GM23338 (cell line): ENCODE results near the gene TSHZ2. TPM values are rescaled to one million over a fixed set of nuclear protein-coding genes. Genes with fewer than 3 reads are reported as not detected.

Experiments used
- ATAC-seq: fragments of 200-7000 bp; cut with Tn5 transposase; 3 replicates; pipeline ENCODE4 v1.9.1; 2020
- DNase-seq: peaks from one replicate; pipeline ENCODE4 v3.0.0-alpha.2; 2015; ENCODE audit warnings: low spot score
- H2AFZ ChIP-seq: fragments of 200-600 bp; sonication (generic); 2 replicates; pipeline ENCODE4 v1.8.0; 2016; ENCODE audit warnings: antibody characterized with exemption, mild to moderate bottlenecking, moderate library complexity
- H3F3A ChIP-seq: fragments of 200-600 bp; sonication (generic); replicated peaks from 2 replicates; pipeline ENCODE4 v1.8.0; 2017; ENCODE audit warnings: antibody characterized with exemption, mixed run types, low read depth
- H3K27ac ChIP-seq: fragments of 200-600 bp; sonication (generic); 2 replicates; pipeline ENCODE4 v1.6.1; 2016; ENCODE audit warnings: low read depth
- H3K27me3 ChIP-seq: fragments of 200-600 bp; sonication (generic); 2 replicates; pipeline ENCODE4 v1.8.0; 2016; ENCODE audit warnings: mild to moderate bottlenecking, mixed run types, moderate library complexity; ENCODE audit not compliant: insufficient read depth
- H3K36me3 ChIP-seq: fragments of 200-600 bp; sonication (generic); 2 replicates; pipeline ENCODE4 v1.8.0; 2016; ENCODE audit warnings: mild to moderate bottlenecking; ENCODE audit not compliant: insufficient read depth
- H3K4me1 ChIP-seq: fragments of 200-600 bp; sonication (generic); 2 replicates; pipeline ENCODE4 v1.8.0; 2016; ENCODE audit warnings: mild to moderate bottlenecking, moderate library complexity; ENCODE audit not compliant: insufficient read depth
- H3K4me2 ChIP-seq: fragments of 200-600 bp; sonication (generic); 2 replicates; pipeline ENCODE4 v1.7.1; 2017; ENCODE audit warnings: mixed run types
- H3K4me3 ChIP-seq: fragments of 200-600 bp; sonication (generic); 2 replicates; pipeline ENCODE4 v1.6.1; 2016; ENCODE audit warnings: mixed run types
- H3K79me2 ChIP-seq: fragments of 200-600 bp; sonication (generic); replicated peaks from 2 replicates; pipeline ENCODE4 v1.8.0; 2017; ENCODE audit warnings: mild to moderate bottlenecking; ENCODE audit not compliant: insufficient read depth
- H3K9me2 ChIP-seq: fragments of 200-600 bp; sonication (generic); 2 replicates; pipeline ENCODE4 v1.8.0; 2017; ENCODE audit not compliant: insufficient read depth
- H4K20me1 ChIP-seq: fragments of 200-600 bp; sonication (generic); replicated peaks from 2 replicates; pipeline ENCODE4 v1.8.0; 2017; ENCODE audit warnings: mild to moderate bottlenecking; ENCODE audit not compliant: insufficient read depth
- H3K27ac Mint-ChIP-seq: 2 replicates; pipeline ENCODE4 v1.8.0; 2020; ENCODE audit warnings: inconsistent platforms, mild to moderate bottlenecking, moderate library complexity, mixed read lengths
- H3K27me3 Mint-ChIP-seq: 3 replicates; pipeline ENCODE4 v1.8.0; 2022; ENCODE audit warnings: low read depth, mild to moderate bottlenecking, moderate library complexity, mixed read lengths, inconsistent platforms; ENCODE audit not compliant: insufficient read depth, poor library complexity
- H3K36me3 Mint-ChIP-seq: 3 replicates; pipeline ENCODE4 v1.8.0; 2021; ENCODE audit warnings: low read depth, mild to moderate bottlenecking, inconsistent platforms, moderate library complexity, mixed read lengths
- H3K4me1 Mint-ChIP-seq: 3 replicates; pipeline ENCODE4 v1.8.0; 2020; ENCODE audit warnings: mild to moderate bottlenecking, inconsistent platforms, mixed read lengths
- H3K4me3 Mint-ChIP-seq: 3 replicates; pipeline ENCODE4 v1.8.0; 2021; ENCODE audit warnings: moderate library complexity, mild to moderate bottlenecking, inconsistent platforms, mixed read lengths
- H3K9me3 Mint-ChIP-seq: 3 replicates; pipeline ENCODE4 v1.8.0; 2020; ENCODE audit warnings: moderate library complexity, mild to moderate bottlenecking, inconsistent platforms, mixed read lengths
- CREB1 ChIP-seq: fragments of 250-450 bp; sonication (Bioruptor Pico); IDR thresholded peaks from 2 replicates; pipeline ENCODE4 v1.5.0; 2020; ENCODE audit warnings: low read depth, mild to moderate bottlenecking, moderate library complexity
- EZH2 ChIP-seq: fragments of 200-600 bp; sonication (generic); IDR thresholded peaks from one replicate; pipeline ENCODE4 v1.8.0; 2017; ENCODE audit warnings: antibody characterized with exemption, mild to moderate bottlenecking, low read depth; ENCODE audit not compliant: unreplicated experiment
- EZH2phosphoT487 ChIP-seq: fragments of 200-600 bp; sonication (generic); IDR thresholded peaks from one replicate; pipeline ENCODE4 v1.8.1; 2018; ENCODE audit warnings: antibody characterized with exemption; ENCODE audit not compliant: unreplicated experiment
- JUNB ChIP-seq: IDR thresholded peaks from one replicate; pipeline ENCODE4 v1.6.1; 2016; ENCODE audit warnings: antibody characterized with exemption; ENCODE audit not compliant: unreplicated experiment
- NANOG ChIP-seq: IDR thresholded peaks from 2 replicates; pipeline ENCODE4 v1.6.1; 2016; ENCODE audit warnings: antibody characterized with exemption, borderline replicate concordance
- POLR2AphosphoS5 ChIP-seq: IDR thresholded peaks from 2 replicates; pipeline ENCODE4 v1.6.1; 2016; ENCODE audit warnings: antibody characterized with exemption, low read depth
- STAT1 ChIP-seq: IDR thresholded peaks from one replicate; pipeline ENCODE4 v1.6.1; 2016; ENCODE audit warnings: antibody characterized with exemption; ENCODE audit not compliant: unreplicated experiment
- ZNF114 ChIP-seq: fragments of 250-450 bp; sonication (Bioruptor Pico); IDR thresholded peaks from 2 replicates; pipeline ENCODE4 v1.5.0; 2020; ENCODE audit warnings: mild to moderate bottlenecking, moderate library complexity
- ZNF331 ChIP-seq: fragments of 250-450 bp; sonication (Bioruptor Pico); IDR thresholded peaks from 2 replicates; pipeline ENCODE4 v1.5.0; 2020; ENCODE audit warnings: low read depth, mild to moderate bottlenecking, moderate library complexity
- polyA plus RNA-seq: library from polyadenylated mRNA; unstranded; fragments of >200 nt; fragmentation: Nextera tagmentation; extraction: Ambion mirVana; gene quantifications from 2 replicates; pipeline ENCODE4 v1.2.1, GENCODE V29; 2016
- total RNA-seq: library from RNA; depleted of rRNA; stranded (reverse); fragments of >200 nt; shearing (Covaris generic); gene quantifications from 2 replicates; pipeline ENCODE4 v1.2.3, GENCODE V29; 2014
- TF ChIP-seq, protein P1 (sequence below): IDR thresholded peaks from one replicate; pipeline ENCODE4 v1.6.1; 2018; ENCODE audit warnings: antibody characterized with exemption; ENCODE audit not compliant: unreplicated experiment
- TF ChIP-seq, protein P2 (sequence below): fragments of 250-450 bp; sonication (Bioruptor Pico); IDR thresholded peaks from 2 replicates; pipeline ENCODE4 v1.5.0; 2020; ENCODE audit warnings: mild to moderate bottlenecking, moderate library complexity
- TF ChIP-seq, protein P3 (sequence below): IDR thresholded peaks from 2 replicates; pipeline ENCODE4 v1.6.1; 2016; ENCODE audit warnings: antibody characterized with exemption
- TF ChIP-seq, protein P4 (sequence below), 2 experiments: fragments of 200-600 bp in 1 of 2; sonication (generic) in 1 of 2; conservative IDR thresholded peaks; 2 replicates each; pipeline versions ENCODE4 v1.5.1 to v1.6.1; 2016 to 2017; ENCODE audit warnings: antibody characterized with exemption in 2 of 2, low read depth in 2 of 2, mild to moderate bottlenecking in 2 of 2, moderate library complexity in 1 of 2

Gene TSHZ2
- total and polyA plus RNA-seq, 2 experiments from 2014 or later: 0.49 to 1.3 TPM

DNA sequence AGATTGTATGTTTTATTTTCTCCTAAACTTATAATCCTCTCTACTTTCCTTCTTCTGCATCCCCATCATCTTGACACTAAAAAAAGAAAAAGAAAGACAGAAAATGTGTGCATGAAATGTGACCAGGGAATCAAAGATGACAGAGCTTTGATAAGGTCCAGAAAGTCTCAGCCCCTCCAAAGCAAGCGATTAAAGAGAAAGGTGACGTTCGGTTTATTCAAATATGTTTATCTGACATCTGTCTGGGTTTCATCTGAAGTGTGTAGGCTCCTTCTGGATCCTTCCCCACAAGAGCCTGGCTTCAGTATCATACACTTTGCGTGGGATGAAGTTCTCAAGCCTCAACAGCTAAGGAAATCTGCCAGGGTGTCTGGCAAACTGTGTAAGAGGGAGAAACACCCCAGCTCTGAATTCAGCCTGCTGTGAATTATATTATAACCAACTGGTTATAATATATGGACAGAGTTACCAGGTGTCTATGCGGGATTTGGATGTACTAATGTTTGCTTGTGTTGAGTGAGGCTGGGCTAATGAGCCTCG is 358.5 kb downstream of the TSHZ2 start:
- Mint-ChIP-seq H3K27me3 (peaks cover 14% of the 10 kb centered on the region), H3K27ac (peak overlapping the region; percentile 73; the same call in 1 of the 2 replicates), H3K9me3 (no peaks in the 10 kb centered on the region), H3K4me1 (peaks cover 27% of the 10 kb centered on the region), H3K4me3 (no peak overlapping the region), H3K36me3 (no peaks in the 10 kb centered on the region; the same call in 2 of the 3 replicates)
- H3K27me3 ChIP-seq: no peaks in the 10 kb centered on the region
- H3K9me2 ChIP-seq: 0 out of 2 replicates have a peak, but pooled peaks cover 13% of the 10 kb centered on the region
- no peaks in the 10 kb centered on the region for H4K20me1 ChIP-seq
- no peak for DNase-seq
- H3K27ac ChIP-seq: no peak overlapping the region
- H3K79me2 ChIP-seq: no peaks in the 10 kb centered on the region
- no peaks in the 10 kb centered on the region; the same call in 1 of the 2 replicates for H3K36me3 ChIP-seq
- no peaks in the 10 kb centered on the region for H3F3A ChIP-seq
- H3K4me1 ChIP-seq: peaks cover 17% of the 10 kb centered on the region; the same call in 1 of the 2 replicates
- no peak for ATAC-seq
- H3K4me3 ChIP-seq: no peak overlapping the region
- no peak overlapping the region for H2AFZ ChIP-seq
- H3K4me2 ChIP-seq: no peak overlapping the region
- no peak for TF ChIP-seq CREB1 (CRISPR knock-in tag)
- TF ChIP-seq NANOG: no peak
- TF ChIP-seq JUNB: no peak
- no peak for TF ChIP-seq POLR2AphosphoS5
- TF ChIP-seq, protein P1, sequence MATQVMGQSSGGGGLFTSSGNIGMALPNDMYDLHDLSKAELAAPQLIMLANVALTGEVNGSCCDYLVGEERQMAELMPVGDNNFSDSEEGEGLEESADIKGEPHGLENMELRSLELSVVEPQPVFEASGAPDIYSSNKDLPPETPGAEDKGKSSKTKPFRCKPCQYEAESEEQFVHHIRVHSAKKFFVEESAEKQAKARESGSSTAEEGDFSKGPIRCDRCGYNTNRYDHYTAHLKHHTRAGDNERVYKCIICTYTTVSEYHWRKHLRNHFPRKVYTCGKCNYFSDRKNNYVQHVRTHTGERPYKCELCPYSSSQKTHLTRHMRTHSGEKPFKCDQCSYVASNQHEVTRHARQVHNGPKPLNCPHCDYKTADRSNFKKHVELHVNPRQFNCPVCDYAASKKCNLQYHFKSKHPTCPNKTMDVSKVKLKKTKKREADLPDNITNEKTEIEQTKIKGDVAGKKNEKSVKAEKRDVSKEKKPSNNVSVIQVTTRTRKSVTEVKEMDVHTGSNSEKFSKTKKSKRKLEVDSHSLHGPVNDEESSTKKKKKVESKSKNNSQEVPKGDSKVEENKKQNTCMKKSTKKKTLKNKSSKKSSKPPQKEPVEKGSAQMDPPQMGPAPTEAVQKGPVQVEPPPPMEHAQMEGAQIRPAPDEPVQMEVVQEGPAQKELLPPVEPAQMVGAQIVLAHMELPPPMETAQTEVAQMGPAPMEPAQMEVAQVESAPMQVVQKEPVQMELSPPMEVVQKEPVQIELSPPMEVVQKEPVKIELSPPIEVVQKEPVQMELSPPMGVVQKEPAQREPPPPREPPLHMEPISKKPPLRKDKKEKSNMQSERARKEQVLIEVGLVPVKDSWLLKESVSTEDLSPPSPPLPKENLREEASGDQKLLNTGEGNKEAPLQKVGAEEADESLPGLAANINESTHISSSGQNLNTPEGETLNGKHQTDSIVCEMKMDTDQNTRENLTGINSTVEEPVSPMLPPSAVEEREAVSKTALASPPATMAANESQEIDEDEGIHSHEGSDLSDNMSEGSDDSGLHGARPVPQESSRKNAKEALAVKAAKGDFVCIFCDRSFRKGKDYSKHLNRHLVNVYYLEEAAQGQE: no peak
- no peak for TF ChIP-seq STAT1
- TF ChIP-seq EZH2phosphoT487: no peak
- TF ChIP-seq, protein P2, sequence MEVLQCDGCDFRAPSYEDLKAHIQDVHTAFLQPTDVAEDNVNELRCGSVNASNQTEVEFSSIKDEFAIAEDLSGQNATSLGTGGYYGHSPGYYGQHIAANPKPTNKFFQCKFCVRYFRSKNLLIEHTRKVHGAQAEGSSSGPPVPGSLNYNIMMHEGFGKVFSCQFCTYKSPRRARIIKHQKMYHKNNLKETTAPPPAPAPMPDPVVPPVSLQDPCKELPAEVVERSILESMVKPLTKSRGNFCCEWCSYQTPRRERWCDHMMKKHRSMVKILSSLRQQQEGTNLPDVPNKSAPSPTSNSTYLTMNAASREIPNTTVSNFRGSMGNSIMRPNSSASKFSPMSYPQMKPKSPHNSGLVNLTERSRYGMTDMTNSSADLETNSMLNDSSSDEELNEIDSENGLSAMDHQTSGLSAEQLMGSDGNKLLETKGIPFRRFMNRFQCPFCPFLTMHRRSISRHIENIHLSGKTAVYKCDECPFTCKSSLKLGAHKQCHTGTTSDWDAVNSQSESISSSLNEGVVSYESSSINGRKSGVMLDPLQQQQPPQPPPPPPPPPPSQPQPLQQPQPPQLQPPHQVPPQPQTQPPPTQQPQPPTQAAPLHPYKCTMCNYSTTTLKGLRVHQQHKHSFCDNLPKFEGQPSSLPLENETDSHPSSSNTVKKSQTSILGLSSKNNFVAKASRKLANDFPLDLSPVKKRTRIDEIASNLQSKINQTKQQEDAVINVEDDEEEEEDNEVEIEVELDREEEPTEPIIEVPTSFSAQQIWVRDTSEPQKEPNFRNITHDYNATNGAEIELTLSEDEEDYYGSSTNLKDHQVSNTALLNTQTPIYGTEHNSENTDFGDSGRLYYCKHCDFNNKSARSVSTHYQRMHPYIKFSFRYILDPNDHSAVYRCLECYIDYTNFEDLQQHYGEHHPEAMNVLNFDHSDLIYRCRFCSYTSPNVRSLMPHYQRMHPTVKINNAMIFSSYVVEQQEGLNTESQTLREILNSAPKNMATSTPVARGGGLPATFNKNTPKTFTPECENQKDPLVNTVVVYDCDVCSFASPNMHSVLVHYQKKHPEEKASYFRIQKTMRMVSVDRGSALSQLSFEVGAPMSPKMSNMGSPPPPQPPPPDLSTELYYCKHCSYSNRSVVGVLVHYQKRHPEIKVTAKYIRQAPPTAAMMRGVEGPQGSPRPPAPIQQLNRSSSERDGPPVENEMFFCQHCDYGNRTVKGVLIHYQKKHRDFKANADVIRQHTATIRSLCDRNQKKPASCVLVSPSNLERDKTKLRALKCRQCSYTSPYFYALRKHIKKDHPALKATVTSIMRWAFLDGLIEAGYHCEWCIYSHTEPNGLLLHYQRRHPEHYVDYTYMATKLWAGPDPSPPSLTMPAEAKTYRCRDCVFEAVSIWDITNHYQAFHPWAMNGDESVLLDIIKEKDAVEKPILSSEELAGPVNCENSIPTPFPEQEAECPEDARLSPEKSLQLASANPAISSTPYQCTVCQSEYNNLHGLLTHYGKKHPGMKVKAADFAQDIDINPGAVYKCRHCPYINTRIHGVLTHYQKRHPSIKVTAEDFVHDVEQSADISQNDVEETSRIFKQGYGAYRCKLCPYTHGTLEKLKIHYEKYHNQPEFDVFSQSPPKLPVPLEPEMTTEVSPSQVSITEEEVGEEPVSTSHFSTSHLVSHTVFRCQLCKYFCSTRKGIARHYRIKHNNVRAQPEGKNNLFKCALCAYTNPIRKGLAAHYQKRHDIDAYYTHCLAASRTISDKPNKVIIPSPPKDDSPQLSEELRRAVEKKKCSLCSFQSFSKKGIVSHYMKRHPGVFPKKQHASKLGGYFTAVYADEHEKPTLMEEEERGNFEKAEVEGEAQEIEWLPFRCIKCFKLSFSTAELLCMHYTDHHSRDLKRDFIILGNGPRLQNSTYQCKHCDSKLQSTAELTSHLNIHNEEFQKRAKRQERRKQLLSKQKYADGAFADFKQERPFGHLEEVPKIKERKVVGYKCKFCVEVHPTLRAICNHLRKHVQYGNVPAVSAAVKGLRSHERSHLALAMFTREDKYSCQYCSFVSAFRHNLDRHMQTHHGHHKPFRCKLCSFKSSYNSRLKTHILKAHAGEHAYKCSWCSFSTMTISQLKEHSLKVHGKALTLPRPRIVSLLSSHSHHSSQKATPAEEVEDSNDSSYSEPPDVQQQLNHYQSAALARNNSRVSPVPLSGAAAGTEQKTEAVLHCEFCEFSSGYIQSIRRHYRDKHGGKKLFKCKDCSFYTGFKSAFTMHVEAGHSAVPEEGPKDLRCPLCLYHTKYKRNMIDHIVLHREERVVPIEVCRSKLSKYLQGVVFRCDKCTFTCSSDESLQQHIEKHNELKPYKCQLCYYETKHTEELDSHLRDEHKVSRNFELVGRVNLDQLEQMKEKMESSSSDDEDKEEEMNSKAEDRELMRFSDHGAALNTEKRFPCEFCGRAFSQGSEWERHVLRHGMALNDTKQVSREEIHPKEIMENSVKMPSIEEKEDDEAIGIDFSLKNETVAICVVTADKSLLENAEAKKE (CRISPR knock-in tag): no peak
- TF ChIP-seq ZNF114 (CRISPR knock-in tag): no peak
- TF ChIP-seq ZNF331 (CRISPR knock-in tag): no peak
- TF ChIP-seq, protein P3, sequence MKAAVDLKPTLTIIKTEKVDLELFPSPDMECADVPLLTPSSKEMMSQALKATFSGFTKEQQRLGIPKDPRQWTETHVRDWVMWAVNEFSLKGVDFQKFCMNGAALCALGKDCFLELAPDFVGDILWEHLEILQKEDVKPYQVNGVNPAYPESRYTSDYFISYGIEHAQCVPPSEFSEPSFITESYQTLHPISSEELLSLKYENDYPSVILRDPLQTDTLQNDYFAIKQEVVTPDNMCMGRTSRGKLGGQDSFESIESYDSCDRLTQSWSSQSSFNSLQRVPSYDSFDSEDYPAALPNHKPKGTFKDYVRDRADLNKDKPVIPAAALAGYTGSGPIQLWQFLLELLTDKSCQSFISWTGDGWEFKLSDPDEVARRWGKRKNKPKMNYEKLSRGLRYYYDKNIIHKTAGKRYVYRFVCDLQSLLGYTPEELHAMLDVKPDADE: no peak
- no peak for TF ChIP-seq EZH2
- TF ChIP-seq, protein P4, sequence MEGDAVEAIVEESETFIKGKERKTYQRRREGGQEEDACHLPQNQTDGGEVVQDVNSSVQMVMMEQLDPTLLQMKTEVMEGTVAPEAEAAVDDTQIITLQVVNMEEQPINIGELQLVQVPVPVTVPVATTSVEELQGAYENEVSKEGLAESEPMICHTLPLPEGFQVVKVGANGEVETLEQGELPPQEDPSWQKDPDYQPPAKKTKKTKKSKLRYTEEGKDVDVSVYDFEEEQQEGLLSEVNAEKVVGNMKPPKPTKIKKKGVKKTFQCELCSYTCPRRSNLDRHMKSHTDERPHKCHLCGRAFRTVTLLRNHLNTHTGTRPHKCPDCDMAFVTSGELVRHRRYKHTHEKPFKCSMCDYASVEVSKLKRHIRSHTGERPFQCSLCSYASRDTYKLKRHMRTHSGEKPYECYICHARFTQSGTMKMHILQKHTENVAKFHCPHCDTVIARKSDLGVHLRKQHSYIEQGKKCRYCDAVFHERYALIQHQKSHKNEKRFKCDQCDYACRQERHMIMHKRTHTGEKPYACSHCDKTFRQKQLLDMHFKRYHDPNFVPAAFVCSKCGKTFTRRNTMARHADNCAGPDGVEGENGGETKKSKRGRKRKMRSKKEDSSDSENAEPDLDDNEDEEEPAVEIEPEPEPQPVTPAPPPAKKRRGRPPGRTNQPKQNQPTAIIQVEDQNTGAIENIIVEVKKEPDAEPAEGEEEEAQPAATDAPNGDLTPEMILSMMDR (conservative IDR thresholded peaks at IDR 0.05; ENCODE audit: low read depth in 2 of 2): no peak
